Measurements from ENCODE around the gene FASN.
A peak's percentile ranks its signal among the peaks of the same experiment; 100 is the strongest.

The FASN gene

GRCh38 chr17:82117139-82118090, 19.4 kb upstream of the FASN start:
- no peak for DNase-seq

GRCh38 chr17:82116246-82116645, 18.2 kb upstream of the FASN start:
- DNase-seq: no peak

GRCh38 chr17:82114872-82115271, 16.8 kb upstream of the FASN start:
- DNase-seq: no peak

GRCh38 chr17:82114447-82114846, 16.4 kb upstream of the FASN start:
- DNase-seq: no peak

GRCh38 chr17:82113941-82114340, 15.9 kb upstream of the FASN start:
- DNase-seq: no peak

GRCh38 chr17:82113422-82113821, 15.4 kb upstream of the FASN start:
- DNase-seq: no peak

- DNase-seq: no peak
Observed at GRCh38 chr17:82112914-82113311, 14.9 kb upstream of the FASN start.

- no peak for DNase-seq
Observed at GRCh38 chr17:82112181-82112913, 14.3 kb upstream of the FASN start.

- no peak for DNase-seq
Observed at GRCh38 chr17:82110298-82110697, 12.3 kb upstream of the FASN start.

- peak; percentile 16 for DNase-seq
Observed at GRCh38 chr17:82108961-82109475, 11.0 kb upstream of the FASN start.

- peak; percentile 46 for DNase-seq
Observed at GRCh38 chr17:82108496-82108945, 10.5 kb upstream of the FASN start.

- DNase-seq: peak; percentile 39
Observed at GRCh38 chr17:82108038-82108437, 10.0 kb upstream of the FASN start.

GRCh38 chr17:82107341-82107860, 9.4 kb upstream of the FASN start:
- peak; percentile 45 for DNase-seq

GRCh38 chr17:82106688-82107305, 8.8 kb upstream of the FASN start:
- DNase-seq: no peak

GRCh38 chr17:82105882-82106687, 8.0 kb upstream of the FASN start:
- DNase-seq: peak; percentile 66

GRCh38 chr17:82105417-82105881, 7.4 kb upstream of the FASN start:
- DNase-seq: no peak

GRCh38 chr17:82104797-82105416, 6.9 kb upstream of the FASN start:
- no peak for DNase-seq

- DNase-seq: peak; percentile 80
Observed at GRCh38 chr17:82103553-82104451, 5.8 kb upstream of the FASN start.

- DNase-seq: no peak
Observed at GRCh38 chr17:82101767-82102679, 4.0 kb upstream of the FASN start.

Data from retina (tissue), 1 donor.